Adipocyte (in vitro differentiated cells): ENCODE data around the gene LZTR1.
A peak's percentile ranks its signal among the peaks of the same experiment; 100 is the strongest.
"Not testable (repeated sequence)": the region's sequence is repeated elsewhere in the genome, so short reads cannot be mapped to it uniquely, and the experiment has no call there.

Source experiments
- DNase-seq: peaks from one replicate; pipeline ENCODE4 v3.0.0-alpha.2; 2015; ENCODE audit warnings: low read depth
- H3K27me3 ChIP-seq: replicated peaks from 2 replicates; pipeline ENCODE4 v1.7.0; 2013; ENCODE audit warnings: mild to moderate bottlenecking, low read length, moderate library complexity; ENCODE audit not compliant: control insufficient read depth, insufficient read depth
- H3K36me3 ChIP-seq: 2 replicates; pipeline ENCODE4 v1.7.0; 2013; ENCODE audit warnings: low read length, mild to moderate bottlenecking, moderate library complexity; ENCODE audit not compliant: control insufficient read depth, insufficient read depth, severe bottlenecking
- H3K4me1 ChIP-seq: 2 replicates; pipeline ENCODE4 v1.7.0; 2013; ENCODE audit warnings: mild to moderate bottlenecking, low read length, moderate library complexity; ENCODE audit not compliant: control insufficient read depth, insufficient read depth
- H3K4me3 ChIP-seq: 2 replicates; pipeline ENCODE4 v1.7.0; 2013; ENCODE audit warnings: mild to moderate bottlenecking, low read length, moderate library complexity
- H3K9ac ChIP-seq: 2 replicates; pipeline ENCODE4 v1.7.0; 2013; ENCODE audit warnings: mild to moderate bottlenecking, low read length, moderate library complexity
- H3K9me3 ChIP-seq: 2 replicates; pipeline ENCODE4 v1.7.0; 2013; ENCODE audit warnings: mild to moderate bottlenecking, low read length, moderate library complexity; ENCODE audit not compliant: control insufficient read depth

LZTR1 gene

GRCh38 chr22:20942203-20942902 lies 39.7 kb upstream of the LZTR1 start:
- not testable (repeated sequence) for H3K9ac ChIP-seq, H3K36me3 ChIP-seq, H3K9me3 ChIP-seq, DNase-seq, H3K4me3 ChIP-seq, H3K27me3 ChIP-seq
- H3K4me1 ChIP-seq = peaks cover 30% of the 10 kb centered on the region

GRCh38 chr22:20943104-20943933 lies 38.8 kb upstream of the LZTR1 start:
- Histone ChIP-seq H3K9ac (no peak overlapping the region), H3K27me3 (no peaks in the 10 kb centered on the region), H3K36me3 (no peaks in the 10 kb centered on the region), H3K4me3 (no peak overlapping the region), H3K4me1 (peaks cover 25% of the 10 kb centered on the region), H3K9me3 (no peaks in the 10 kb centered on the region)
- DNase-seq = no peak

- Histone ChIP-seq H3K4me1 (peaks cover 24% of the 10 kb centered on the region), H3K9ac (no peak overlapping the region), H3K27me3 (no peaks in the 10 kb centered on the region), H3K9me3 (no peaks in the 10 kb centered on the region), H3K4me3 (no peak overlapping the region), H3K36me3 (no peaks in the 10 kb centered on the region)
- DNase-seq = no peak
These were observed 38.1 kb upstream of the LZTR1 start for GRCh38 chr22:20944042-20944441.

DNA sequence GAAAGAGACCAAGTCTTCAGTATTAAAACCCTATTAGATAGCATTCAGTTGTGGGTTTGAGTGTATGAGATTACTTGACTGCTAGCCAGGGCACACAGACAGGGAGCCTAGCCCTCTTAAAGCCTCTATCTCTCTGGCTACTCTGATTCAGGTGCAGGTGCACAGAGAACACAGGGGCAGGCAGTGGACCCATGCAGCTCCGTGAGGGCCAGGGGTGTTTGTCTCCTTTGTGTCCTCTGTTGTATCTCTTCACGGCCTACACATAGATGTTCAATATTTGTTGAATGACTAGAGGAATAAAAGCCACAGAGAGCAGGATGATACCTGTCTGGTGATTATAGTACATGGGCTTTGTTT lies 36.5 kb upstream of the LZTR1 start:
- Histone ChIP-seq H3K9ac (no peak overlapping the region), H3K9me3 (no peaks in the 10 kb centered on the region), H3K27me3 (no peaks in the 10 kb centered on the region), H3K36me3 (peaks cover 11% of the 10 kb centered on the region), H3K4me3 (no peak overlapping the region), H3K4me1 (peaks cover 18% of the 10 kb centered on the region)
- no peak for DNase-seq

DNA sequence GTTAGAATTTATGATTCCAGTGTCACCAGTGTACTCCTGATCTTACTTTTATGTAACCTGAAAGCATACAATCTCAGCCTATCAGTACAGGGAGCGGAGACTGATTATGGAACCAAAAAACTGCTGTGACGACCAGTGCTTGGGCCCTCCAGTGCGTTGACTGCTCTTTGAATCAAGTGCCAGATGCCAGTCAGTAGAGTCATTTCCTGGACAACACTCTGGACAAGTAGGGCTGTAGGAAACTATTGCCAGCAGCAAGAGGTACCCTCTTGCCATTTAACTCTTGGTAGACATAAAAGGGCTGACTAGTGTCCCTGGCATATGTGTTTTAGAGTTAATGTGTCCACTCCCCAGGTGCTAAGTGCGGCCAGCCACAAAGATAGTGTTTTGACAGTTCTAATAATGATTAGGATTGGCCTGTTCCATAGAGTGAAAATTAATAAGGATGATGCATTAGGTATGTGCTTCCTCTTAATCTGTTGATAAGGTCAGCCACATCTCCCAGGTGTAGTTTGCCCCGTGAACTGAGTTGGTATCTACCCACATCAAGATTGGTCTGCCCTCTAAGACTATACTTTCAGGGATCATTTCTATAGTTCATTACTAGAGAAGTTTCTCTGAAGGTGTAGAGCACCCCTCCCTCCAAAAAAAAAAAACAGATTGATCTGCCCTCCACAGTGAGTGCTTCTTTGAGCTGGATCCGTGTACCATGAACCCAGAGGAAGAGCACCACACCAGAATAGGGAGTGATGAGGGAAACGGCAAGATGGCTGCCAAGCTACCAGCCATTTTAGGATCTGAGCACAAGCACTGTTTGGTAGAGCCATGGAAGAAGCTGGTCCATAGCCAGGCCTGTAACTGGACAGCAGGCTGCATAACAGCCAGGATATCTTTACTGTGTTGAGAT lies 35.8 kb upstream of the LZTR1 start:
- Histone ChIP-seq H3K9ac (no peak overlapping the region), H3K9me3 (no peaks in the 10 kb centered on the region), H3K27me3 (no peaks in the 10 kb centered on the region), H3K36me3 (peaks cover 19% of the 10 kb centered on the region), H3K4me1 (peaks cover 11% of the 10 kb centered on the region), H3K4me3 (no peak overlapping the region)
- DNase-seq = peak; percentile 21

GRCh38 chr22:20946991-20947390 lies 35.1 kb upstream of the LZTR1 start:
- no peaks in the 10 kb centered on the region for H3K27me3 ChIP-seq
- H3K9ac ChIP-seq = no peak overlapping the region
- H3K4me1 ChIP-seq = peaks cover 9% of the 10 kb centered on the region
- no peak for DNase-seq
- H3K9me3 ChIP-seq = no peaks in the 10 kb centered on the region
- H3K4me3 ChIP-seq = no peak overlapping the region
- peaks cover 23% of the 10 kb centered on the region for H3K36me3 ChIP-seq

DNA sequence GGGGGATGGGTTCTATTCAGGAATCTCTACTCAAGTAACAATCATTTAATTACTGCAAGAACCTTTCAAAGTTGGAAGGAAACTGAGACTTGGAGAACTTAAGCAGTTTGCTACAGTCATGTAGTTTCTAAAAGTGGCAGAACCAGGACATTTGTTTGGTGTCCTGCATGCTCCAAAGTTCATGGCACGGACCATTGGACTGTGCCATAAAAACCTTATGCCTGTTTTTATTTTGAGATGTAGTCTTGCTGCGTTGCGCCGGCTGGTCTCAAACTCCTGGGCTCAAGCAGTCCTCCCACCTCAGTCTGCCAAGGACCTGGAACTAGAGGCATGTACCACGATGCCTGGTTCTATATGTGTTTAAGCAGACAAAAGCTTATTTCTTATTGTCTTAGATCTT lies 33.6 kb upstream of the LZTR1 start:
- Histone ChIP-seq H3K9ac (no peak overlapping the region), H3K36me3 (peaks cover 38% of the 10 kb centered on the region), H3K9me3 (no peaks in the 10 kb centered on the region), H3K4me1 (peaks cover 9% of the 10 kb centered on the region), H3K27me3 (no peaks in the 10 kb centered on the region), H3K4me3 (no peak overlapping the region)
- DNase-seq = no peak

- DNase-seq = no peak
- Histone ChIP-seq H3K27me3 (no peaks in the 10 kb centered on the region), H3K9me3 (no peaks in the 10 kb centered on the region), H3K36me3 (peaks cover 39% of the 10 kb centered on the region), H3K4me3 (no peak overlapping the region), H3K4me1 (peaks cover 14% of the 10 kb centered on the region), H3K9ac (no peak overlapping the region)
These were observed 33.1 kb upstream of the LZTR1 start for GRCh38 chr22:20948989-20949388.

- Histone ChIP-seq H3K36me3 (peaks cover 39% of the 10 kb centered on the region), H3K4me3 (no peak overlapping the region), H3K9me3 (no peaks in the 10 kb centered on the region), H3K9ac (no peak overlapping the region), H3K27me3 (no peaks in the 10 kb centered on the region), H3K4me1 (peaks cover 20% of the 10 kb centered on the region)
- no peak for DNase-seq
These were observed 32.4 kb upstream of the LZTR1 start for GRCh38 chr22:20949698-20950183.

GRCh38 chr22:20951151-20951931 lies 30.8 kb upstream of the LZTR1 start:
- Histone ChIP-seq H3K27me3 (no peaks in the 10 kb centered on the region), H3K4me1 (peaks cover 22% of the 10 kb centered on the region), H3K4me3 (no peak overlapping the region), H3K9me3 (no peaks in the 10 kb centered on the region), H3K36me3 (peaks cover 39% of the 10 kb centered on the region), H3K9ac (no peak overlapping the region)
- DNase-seq = no peak
